AG09319 (cell line): ENCODE measurements around the gene SSTR1.
"Not testable (repeated sequence)": the region's sequence is repeated elsewhere in the genome, so short reads cannot be mapped to it uniquely, and the experiment has no call there.

ENCODE experiments used
- DNase-seq: peaks from one replicate; pipeline ENCODE4 v3.0.0-alpha.2; 2010; ENCODE audit warnings: low read depth; ENCODE audit errors: extremely low read depth
- CTCF ChIP-seq: IDR thresholded peaks from 2 replicates; pipeline ENCODE4 v1.5.1; 2011; ENCODE audit warnings: low read depth, mild to moderate bottlenecking, inconsistent platforms, low read length, moderate library complexity

Gene SSTR1

GRCh38 chr14:38184132-38184531, 23.6 kb upstream of the SSTR1 start:
- no peak for TF ChIP-seq CTCF
- DNase-seq, result no peak

GRCh38 chr14:38185671-38186070, 22.0 kb upstream of the SSTR1 start:
- TF ChIP-seq CTCF, result no peak
- no peak for DNase-seq

- no peak for TF ChIP-seq CTCF
- no peak for DNase-seq
Measured at GRCh38 chr14:38186216-38186615, 21.5 kb upstream of the SSTR1 start.

GRCh38 chr14:38187528-38187927, 20.2 kb upstream of the SSTR1 start:
- no peak for DNase-seq

GRCh38 chr14:38189930-38190726, 17.6 kb upstream of the SSTR1 start:
- no peak for TF ChIP-seq CTCF
- DNase-seq, result no peak

More at GRCh38 chr14:38187528-38187927, 20.2 kb upstream of the SSTR1 start:
- TF ChIP-seq CTCF, result no peak

- DNase-seq, result not testable (repeated sequence)
Measured at GRCh38 chr14:38190846-38191245, 16.9 kb upstream of the SSTR1 start.

- not testable (repeated sequence) for DNase-seq
Measured at GRCh38 chr14:38191491-38191890, 16.2 kb upstream of the SSTR1 start.

- DNase-seq, result peak; percentile 75
- TF ChIP-seq CTCF, result peak; percentile 52
Measured at GRCh38 chr14:38197001-38197783, 10.5 kb upstream of the SSTR1 start.
